ENCODE measurements around the gene SPNS2.
A peak's percentile ranks its signal among the peaks of the same experiment; 100 is the strongest.

Gene SPNS2, protein sequence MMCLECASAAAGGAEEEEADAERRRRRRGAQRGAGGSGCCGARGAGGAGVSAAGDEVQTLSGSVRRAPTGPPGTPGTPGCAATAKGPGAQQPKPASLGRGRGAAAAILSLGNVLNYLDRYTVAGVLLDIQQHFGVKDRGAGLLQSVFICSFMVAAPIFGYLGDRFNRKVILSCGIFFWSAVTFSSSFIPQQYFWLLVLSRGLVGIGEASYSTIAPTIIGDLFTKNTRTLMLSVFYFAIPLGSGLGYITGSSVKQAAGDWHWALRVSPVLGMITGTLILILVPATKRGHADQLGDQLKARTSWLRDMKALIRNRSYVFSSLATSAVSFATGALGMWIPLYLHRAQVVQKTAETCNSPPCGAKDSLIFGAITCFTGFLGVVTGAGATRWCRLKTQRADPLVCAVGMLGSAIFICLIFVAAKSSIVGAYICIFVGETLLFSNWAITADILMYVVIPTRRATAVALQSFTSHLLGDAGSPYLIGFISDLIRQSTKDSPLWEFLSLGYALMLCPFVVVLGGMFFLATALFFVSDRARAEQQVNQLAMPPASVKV

DNA sequence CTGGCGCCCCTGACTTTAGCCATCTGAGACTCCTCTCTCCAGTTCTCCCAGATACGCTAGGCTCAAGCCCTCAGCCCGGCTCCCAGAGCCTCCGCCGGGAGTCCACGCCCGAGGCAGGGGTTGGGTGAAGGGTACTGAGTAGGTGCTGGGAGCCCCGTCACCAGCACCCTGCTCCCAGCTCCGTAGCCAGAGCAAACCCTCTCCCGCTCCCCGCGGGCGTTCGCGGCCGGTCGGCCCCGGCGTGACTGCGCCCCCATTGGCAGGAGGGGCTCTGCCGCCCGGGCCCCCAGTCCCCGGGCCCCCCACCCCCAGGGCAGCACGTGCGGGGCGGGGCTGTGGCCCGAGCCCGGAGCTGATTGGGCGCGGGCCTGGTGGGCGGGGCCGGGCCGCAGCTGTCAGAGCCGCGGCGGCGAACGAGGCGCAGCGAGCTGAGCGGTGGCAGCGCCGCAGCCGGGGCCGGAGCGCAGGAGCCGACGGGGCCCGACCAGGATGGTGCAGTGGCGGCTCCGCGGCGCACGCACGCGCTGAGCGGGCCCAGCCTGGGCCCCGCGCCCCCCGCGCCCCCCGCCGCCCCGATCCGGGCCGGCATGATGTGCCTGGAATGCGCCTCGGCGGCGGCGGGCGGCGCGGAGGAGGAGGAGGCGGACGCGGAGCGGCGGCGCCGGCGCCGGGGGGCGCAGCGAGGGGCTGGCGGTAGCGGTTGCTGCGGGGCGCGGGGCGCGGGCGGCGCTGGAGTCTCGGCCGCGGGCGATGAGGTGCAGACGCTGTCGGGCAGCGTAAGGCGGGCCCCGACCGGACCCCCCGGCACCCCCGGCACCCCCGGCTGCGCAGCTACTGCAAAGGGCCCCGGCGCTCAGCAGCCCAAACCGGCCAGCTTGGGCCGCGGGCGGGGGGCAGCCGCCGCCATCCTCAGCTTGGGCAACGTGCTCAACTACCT lies at the start of gene SPNS2:
Gene SPNS2 (plus strand): TSS at position 421 of the 937 bp plus-strand sequence. CDS start 167 bp downstream, at position 588.
- H3K4me3 ChIP-seq (ENCODE audit: control insufficient read depth, low read depth, low read length), result no peak within 1 kb of the TSS
- DNase-seq (ENCODE audit: low read depth), result peak; percentile 16
- TF ChIP-seq CTCF (conservative IDR thresholded peaks at IDR 0.05; ENCODE audit: control insufficient read depth, insufficient read depth, low read depth, low read length), result no peak

- TF ChIP-seq CTCF (conservative IDR thresholded peaks at IDR 0.05; ENCODE audit: control insufficient read depth, insufficient read depth, low read depth, low read length), result no peak
- DNase-seq (ENCODE audit: low read depth), result peak; percentile 4
- no peak overlapping the region for H3K4me3 ChIP-seq (ENCODE audit: control insufficient read depth, low read depth, low read length)
These were observed 48.9 kb upstream of the SPNS2 start for GRCh38 chr17:4449736-4450135.

- H3K4me3 ChIP-seq (ENCODE audit: control insufficient read depth, low read depth, low read length), result no peak overlapping the region
- no peak for DNase-seq (ENCODE audit: low read depth)
- TF ChIP-seq CTCF (conservative IDR thresholded peaks at IDR 0.05; ENCODE audit: control insufficient read depth, insufficient read depth, low read depth, low read length), result no peak
These were observed 47.9 kb upstream of the SPNS2 start for GRCh38 chr17:4450710-4451316.

- DNase-seq (ENCODE audit: low read depth), result no peak
- no peak for TF ChIP-seq CTCF (conservative IDR thresholded peaks at IDR 0.05; ENCODE audit: control insufficient read depth, insufficient read depth, low read depth, low read length)
- no peak overlapping the region for H3K4me3 ChIP-seq (ENCODE audit: control insufficient read depth, low read depth, low read length)
These were observed 44.7 kb upstream of the SPNS2 start for GRCh38 chr17:4453812-4454591.

GRCh38 chr17:4460661-4461060 lies 38.0 kb upstream of the SPNS2 start:
- no peak overlapping the region for H3K4me3 ChIP-seq (ENCODE audit: control insufficient read depth, low read depth, low read length)
- DNase-seq (ENCODE audit: low read depth), result no peak
- no peak for TF ChIP-seq CTCF (conservative IDR thresholded peaks at IDR 0.05; ENCODE audit: control insufficient read depth, insufficient read depth, low read depth, low read length)
